ENCODE data around the gene MAP1S.

MAP1S gene

GRCh38 chr19:17686023-17686521 is 33.2 kb upstream of the MAP1S start:
- H3K9ac ChIP-seq (ENCODE audit: low read length) = no peak overlapping the region
- H3K27me3 ChIP-seq (replicated peaks; ENCODE audit: insufficient read depth, low read length) = peaks cover 51% of the 10 kb centered on the region
- no peak overlapping the region for H2AFZ ChIP-seq (ENCODE audit: low read length)
- H3K4me1 ChIP-seq (ENCODE audit: low read length) = no peaks in the 10 kb centered on the region
- no peak for DNase-seq
- no peak overlapping the region for H3K4me2 ChIP-seq (ENCODE audit: low read depth, low read length)
- H3K4me3 ChIP-seq (ENCODE audit: low read length) = no peak overlapping the region
- H3K9me3 ChIP-seq (replicated peaks; ENCODE audit: insufficient read depth, low read length) = no peaks in the 10 kb centered on the region
- no peak for TF ChIP-seq EZH2phosphoT487 (IDR thresholded peaks at IDR 0.05; ENCODE audit: low read length)
- no peak for TF ChIP-seq CTCF (IDR thresholded peaks at IDR 0.05; ENCODE audit: low read length)
- no peak for TF ChIP-seq EZH2 (optimal IDR thresholded peaks at IDR 0.05; ENCODE audit: low read depth, low read length)
- no peak overlapping the region for H3K27ac ChIP-seq (ENCODE audit: low read length)
- no peaks in the 10 kb centered on the region for H3K36me3 ChIP-seq (replicated peaks; ENCODE audit: insufficient read depth, low read length)
- H3F3A ChIP-seq (ENCODE audit: insufficient read depth, low read length) = no peaks in the 10 kb centered on the region
- H4K20me1 ChIP-seq (ENCODE audit: insufficient read depth, low read length) = no peaks in the 10 kb centered on the region
- no peaks in the 10 kb centered on the region for H3K9me2 ChIP-seq (replicated peaks; ENCODE audit: insufficient read depth, low read length)
- no peaks in the 10 kb centered on the region for H3K79me2 ChIP-seq (ENCODE audit: low read length)

GRCh38 chr19:17686592-17687024 is 32.7 kb upstream of the MAP1S start:
- H4K20me1 ChIP-seq (ENCODE audit: insufficient read depth, low read length) = no peaks in the 10 kb centered on the region
- H3K9me2 ChIP-seq (replicated peaks; ENCODE audit: insufficient read depth, low read length) = no peaks in the 10 kb centered on the region
- no peaks in the 10 kb centered on the region for H3F3A ChIP-seq (ENCODE audit: insufficient read depth, low read length)
- H3K27ac ChIP-seq (ENCODE audit: low read length) = no peak overlapping the region
- no peaks in the 10 kb centered on the region for H3K79me2 ChIP-seq (ENCODE audit: low read length)
- no peaks in the 10 kb centered on the region for H3K4me1 ChIP-seq (ENCODE audit: low read length)
- no peak overlapping the region for H3K9ac ChIP-seq (ENCODE audit: low read length)
- no peaks in the 10 kb centered on the region for H3K36me3 ChIP-seq (replicated peaks; ENCODE audit: insufficient read depth, low read length)
- no peak overlapping the region for H3K4me2 ChIP-seq (ENCODE audit: low read depth, low read length)
- H3K9me3 ChIP-seq (replicated peaks; ENCODE audit: insufficient read depth, low read length) = no peaks in the 10 kb centered on the region
- no peak overlapping the region for H2AFZ ChIP-seq (ENCODE audit: low read length)
- DNase-seq = no peak
- peaks cover 47% of the 10 kb centered on the region for H3K27me3 ChIP-seq (replicated peaks; ENCODE audit: insufficient read depth, low read length)
- TF ChIP-seq EZH2 (optimal IDR thresholded peaks at IDR 0.05; ENCODE audit: low read depth, low read length) (no peak), CTCF (IDR thresholded peaks at IDR 0.05; ENCODE audit: low read length) (no peak), EZH2phosphoT487 (IDR thresholded peaks at IDR 0.05; ENCODE audit: low read length) (no peak)
- no peak overlapping the region for H3K4me3 ChIP-seq (ENCODE audit: low read length)

GRCh38 chr19:17687141-17687856 is 32.0 kb upstream of the MAP1S start:
- no peak overlapping the region for H3K4me3 ChIP-seq (ENCODE audit: low read length)
- no peak overlapping the region for H2AFZ ChIP-seq (ENCODE audit: low read length)
- H3K27ac ChIP-seq (ENCODE audit: low read length) = no peak overlapping the region
- H3K9me3 ChIP-seq (replicated peaks; ENCODE audit: insufficient read depth, low read length) = no peaks in the 10 kb centered on the region
- H3K9me2 ChIP-seq (replicated peaks; ENCODE audit: insufficient read depth, low read length) = no peaks in the 10 kb centered on the region
- H3K4me1 ChIP-seq (ENCODE audit: low read length) = no peaks in the 10 kb centered on the region
- H3F3A ChIP-seq (ENCODE audit: insufficient read depth, low read length) = no peaks in the 10 kb centered on the region
- DNase-seq = no peak
- H3K9ac ChIP-seq (ENCODE audit: low read length) = no peak overlapping the region
- no peaks in the 10 kb centered on the region for H3K36me3 ChIP-seq (replicated peaks; ENCODE audit: insufficient read depth, low read length)
- no peak for TF ChIP-seq CTCF (IDR thresholded peaks at IDR 0.05; ENCODE audit: low read length)
- TF ChIP-seq EZH2phosphoT487 (IDR thresholded peaks at IDR 0.05; ENCODE audit: low read length) = no peak
- no peaks in the 10 kb centered on the region for H4K20me1 ChIP-seq (ENCODE audit: insufficient read depth, low read length)
- H3K27me3 ChIP-seq (replicated peaks; ENCODE audit: insufficient read depth, low read length) = peaks cover 51% of the 10 kb centered on the region
- no peaks in the 10 kb centered on the region for H3K79me2 ChIP-seq (ENCODE audit: low read length)
- H3K4me2 ChIP-seq (ENCODE audit: low read depth, low read length) = no peak overlapping the region
